SKM-1 treated with dmso at 0.1 percent for 144 hours (cell line): Measurements from ENCODE around the gene WDFY3.
A peak's percentile ranks its signal among the peaks of the same experiment; 100 is the strongest.

ENCODE experiments used
- DNase-seq: peaks from one replicate; lab custom pipeline; 2025; ENCODE audit not compliant: unreplicated experiment; lab: John Stamatoyannopoulos, UW

The WDFY3 gene

DNA sequence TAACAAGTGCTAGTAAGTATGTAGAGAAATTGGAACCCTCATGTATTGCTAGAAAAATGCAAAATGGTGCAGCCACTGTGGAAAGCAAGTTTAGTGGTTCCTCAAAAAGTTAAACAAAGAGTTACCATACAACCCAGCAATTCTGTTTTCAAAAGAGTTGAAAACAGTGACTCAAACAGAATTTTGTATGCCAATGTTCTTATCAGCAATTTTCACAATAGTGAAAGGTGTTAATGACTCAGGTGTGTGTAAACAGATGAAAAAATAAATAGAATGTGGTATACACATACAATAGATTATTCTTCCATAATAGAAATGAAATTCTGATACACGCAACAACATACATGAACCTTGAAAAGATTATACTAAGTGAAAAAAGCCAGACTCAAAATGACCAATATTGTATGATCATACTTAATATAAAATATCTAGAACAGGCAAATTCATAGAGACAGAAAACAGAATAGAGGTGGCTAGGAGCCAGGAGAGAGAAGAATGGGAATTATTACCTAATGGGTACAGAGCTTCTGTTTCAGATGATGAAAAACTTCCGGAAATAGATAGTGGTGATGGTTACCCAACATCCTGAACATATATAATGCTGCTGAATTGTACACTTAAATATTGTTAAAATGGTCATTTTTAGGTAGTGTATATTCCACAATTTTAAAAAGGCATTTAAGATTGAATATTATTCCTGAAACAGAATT, 51.6 kb downstream of the WDFY3 start:
- DNase-seq, result peak; percentile 73

DNA sequence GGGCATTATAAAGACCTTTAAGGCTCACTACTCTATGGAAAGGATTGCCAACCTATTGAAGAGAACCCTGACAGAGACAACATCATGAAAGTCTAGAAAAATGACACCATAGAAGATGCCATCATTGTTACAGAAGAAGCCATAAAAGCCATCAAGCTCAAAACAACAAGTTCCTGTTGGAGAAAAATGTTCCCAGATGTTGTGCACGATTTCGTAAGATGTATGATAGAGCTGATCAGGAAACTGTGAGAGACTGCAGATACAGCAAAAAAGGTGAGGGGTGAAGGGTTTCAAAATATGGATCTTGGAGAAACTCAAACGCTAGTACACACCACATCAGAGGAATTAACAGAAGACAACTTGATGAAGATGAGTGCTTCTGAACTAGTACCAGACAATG, 53.3 kb downstream of the WDFY3 start:
- DNase-seq, result no peak

DNA sequence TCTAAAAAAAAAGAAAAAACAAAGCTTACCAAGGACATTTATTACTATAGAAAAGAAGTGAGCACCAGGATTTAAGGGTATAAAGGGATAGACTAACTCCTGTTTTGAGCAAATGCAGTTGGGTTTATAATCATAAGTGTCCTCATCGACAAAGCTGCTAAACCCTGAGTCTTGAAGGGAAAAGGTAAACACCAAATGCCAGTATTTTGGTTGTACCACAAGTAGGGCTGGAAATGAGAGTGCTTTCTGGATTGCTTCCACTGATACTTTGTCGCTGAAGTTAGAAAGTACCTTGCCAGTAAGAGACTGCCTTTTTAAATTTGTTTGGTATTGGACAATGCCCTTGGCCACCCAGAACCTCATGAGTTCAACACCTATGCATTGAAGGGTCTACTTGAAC, 53.7 kb downstream of the WDFY3 start:
- no peak for DNase-seq

DNA sequence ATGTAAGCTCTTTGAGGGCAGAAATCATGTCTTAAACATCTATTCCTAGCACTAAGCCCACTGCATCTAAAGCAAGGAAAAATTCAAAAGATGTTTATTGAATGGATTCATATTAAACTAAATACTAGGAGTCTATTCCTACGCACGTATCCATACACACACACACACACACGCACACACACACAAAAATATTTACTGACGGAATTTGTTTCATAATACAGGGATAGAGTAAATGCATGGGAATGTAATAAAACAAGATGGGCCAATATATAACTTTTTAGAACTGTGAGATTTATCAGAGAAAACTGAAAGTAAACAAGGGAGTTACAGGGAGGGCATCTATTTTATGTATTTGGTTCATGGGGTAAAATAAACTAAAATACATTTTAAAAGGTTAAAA, 57.6 kb downstream of the WDFY3 start:
- DNase-seq, result no peak

DNA sequence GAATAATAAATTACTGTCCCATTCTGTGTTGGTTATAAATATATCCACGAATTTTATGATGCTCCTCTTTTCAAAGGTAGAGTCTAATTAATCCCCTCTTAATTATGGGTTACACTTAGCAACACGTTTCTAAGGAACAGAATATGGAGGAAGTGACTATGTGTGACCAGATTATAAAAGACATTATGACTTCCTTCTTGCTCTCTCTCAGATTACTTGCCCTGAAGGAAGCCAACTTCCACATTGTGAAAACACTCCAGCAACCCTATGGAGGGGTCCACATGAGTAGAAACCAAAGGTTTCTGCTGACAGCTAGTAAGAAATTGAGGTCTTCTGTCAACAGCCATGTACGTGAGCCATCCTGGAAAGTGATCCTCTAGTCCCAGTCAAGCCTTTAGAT, 59.3 kb downstream of the WDFY3 start:
- DNase-seq, result peak; percentile 75

DNA sequence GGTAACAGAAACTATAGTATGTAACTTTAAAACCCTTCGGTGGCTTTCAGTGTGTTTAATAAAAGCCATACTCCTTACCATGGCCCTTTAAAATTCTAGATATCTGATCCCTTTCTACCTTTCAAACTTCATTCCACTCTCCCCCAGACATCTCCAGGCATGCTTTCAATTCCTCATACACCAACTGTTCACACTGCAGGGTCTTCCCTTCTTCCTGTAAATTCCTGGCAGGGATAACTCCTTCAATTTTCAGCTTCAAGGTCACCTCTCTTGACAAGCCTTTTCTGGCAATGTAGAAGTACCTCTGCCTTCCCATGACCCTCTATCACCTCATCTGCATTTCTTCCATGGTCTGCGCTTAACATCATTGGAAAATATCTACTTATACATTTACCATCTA, 60.8 kb downstream of the WDFY3 start:
- no peak for DNase-seq

DNA sequence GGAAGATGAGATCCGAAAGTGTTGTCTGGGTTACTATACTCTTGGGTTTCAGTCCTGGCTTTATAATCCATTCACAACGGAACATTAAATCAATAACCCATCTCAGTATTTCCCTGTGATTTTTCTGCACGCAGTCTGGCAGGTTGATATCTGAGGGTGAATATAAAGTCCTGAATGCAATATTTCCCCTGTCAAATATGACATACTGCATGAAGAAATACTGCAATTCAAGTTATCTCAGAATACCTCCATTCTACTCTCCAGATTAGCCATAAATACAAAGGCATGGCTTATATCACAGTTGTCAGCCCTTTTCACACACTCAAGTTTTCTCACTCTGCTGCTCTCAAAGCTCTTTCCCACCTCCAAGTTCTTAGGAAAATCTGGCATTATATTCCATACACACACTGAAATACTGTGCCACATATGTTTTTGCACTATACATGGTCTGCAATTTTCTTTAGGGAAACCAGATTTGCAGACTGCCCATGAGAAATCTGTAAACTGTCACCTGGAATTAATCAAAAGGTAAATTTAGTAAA, 64.7 kb downstream of the WDFY3 start:
- no peak for DNase-seq

DNA sequence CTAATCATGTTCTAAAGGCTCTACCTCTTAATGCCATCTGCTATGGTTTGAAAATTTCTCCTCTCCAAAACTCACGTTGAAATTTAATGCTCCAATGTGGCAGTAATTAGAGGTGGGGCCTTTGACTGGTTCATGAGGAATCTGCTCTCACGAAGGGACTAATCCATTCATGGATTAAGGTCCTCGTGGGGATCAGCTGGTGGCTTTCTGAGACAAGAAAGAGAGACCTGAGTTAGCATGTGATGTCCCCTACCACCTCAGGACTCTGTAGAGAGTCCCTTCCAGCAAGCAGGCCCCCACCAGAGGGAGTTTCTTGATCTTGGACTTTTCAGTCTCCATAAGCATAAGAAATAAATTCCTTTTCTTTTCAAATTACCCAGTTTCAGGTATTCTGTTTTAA, 65.3 kb downstream of the WDFY3 start:
- no peak for DNase-seq

DNA sequence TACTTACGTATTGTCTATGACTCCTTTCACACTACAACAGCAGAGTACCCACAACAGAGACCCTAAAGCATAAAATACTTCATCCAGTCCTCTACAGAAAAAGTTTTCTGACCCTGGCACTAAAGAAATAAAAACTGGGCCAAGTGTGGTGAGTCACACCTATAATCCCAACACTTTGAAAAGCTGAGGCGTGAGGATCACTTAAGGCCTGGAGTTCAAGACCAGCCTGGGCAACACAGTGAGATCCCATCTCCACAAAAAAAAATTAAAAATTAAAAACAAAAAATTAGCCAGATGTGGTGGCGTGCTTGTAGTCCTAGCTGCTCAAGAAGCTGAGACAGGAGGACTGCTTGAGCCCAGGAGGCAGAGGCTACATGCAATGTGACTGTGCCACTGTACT, 66.9 kb downstream of the WDFY3 start:
- no peak for DNase-seq

DNA sequence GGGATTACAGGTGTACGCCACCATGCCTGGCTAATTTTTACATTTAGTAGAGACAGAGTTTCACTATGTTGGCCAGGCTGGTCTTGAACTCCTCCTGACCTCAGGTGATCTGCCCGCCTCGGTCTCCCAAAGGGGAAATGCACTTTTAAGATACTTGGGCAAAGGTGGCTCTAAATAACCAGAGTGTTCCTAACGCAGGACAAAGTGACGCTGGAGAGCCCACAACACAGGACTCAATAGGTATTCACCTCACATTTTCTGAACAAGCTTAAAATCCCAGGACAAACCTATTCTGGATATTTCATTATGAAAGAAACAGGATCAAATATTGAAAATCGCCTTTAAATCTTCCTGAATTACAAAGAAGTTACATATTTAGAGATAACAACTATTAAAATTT, 69.0 kb downstream of the WDFY3 start:
- DNase-seq, result no peak

DNA sequence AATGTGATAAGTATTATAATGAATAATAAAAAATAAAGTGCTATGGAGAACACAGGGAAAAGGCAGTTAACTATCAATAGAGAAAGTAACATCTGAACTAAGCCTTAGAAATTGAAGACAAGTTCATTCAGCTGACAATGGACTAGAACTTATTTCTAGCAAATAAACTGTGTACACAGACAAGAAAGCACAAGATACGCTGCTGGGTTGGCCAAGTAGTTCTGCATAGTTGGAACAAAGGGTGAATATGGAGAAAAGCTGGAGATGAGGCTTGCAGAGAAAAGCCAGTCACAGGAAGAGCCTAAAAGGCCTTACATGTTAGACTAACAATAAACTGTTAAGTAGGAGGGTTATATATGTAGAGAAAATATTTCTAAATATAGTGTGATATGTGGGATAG, 71.2 kb downstream of the WDFY3 start:
- DNase-seq, result no peak

DNA sequence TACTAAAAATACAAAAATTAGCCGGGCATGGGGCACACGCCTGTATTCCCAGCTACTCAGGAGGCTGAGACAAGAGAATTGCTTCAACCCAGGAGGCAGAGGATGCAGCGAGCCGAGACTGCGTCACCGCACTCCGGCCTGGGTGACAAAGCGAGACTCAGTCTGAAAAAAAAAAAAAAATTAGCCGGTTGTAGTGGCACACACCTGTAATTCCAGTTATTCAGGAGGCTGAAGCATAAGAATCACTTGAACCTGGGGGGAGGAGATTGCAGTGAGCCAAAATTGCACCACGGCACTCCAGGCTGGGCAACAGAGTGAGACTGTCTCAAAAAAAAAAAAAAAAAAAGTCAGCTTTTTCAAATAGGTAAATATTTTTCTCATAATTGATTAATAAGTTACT, 71.9 kb downstream of the WDFY3 start:
- no peak for DNase-seq

DNA sequence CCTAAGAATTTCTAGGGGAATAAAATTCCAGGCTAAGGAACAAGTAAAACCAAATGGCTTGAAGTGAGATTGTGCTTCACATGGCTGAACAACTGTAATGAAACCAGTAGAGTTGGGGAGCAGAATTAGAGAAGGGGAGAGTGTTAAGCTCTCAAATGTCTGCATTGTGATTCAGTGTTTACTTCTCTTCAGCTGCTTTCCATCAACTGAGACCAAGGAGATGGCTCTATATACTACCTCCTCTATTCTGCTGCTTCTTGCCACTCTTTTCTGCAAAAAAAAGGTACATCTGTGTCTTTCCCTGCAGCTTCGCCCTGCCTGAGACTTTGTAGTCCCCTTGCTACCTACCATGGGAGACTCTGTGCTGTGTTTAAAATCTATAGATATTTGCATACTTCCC, 73.5 kb downstream of the WDFY3 start:
- no peak for DNase-seq

DNA sequence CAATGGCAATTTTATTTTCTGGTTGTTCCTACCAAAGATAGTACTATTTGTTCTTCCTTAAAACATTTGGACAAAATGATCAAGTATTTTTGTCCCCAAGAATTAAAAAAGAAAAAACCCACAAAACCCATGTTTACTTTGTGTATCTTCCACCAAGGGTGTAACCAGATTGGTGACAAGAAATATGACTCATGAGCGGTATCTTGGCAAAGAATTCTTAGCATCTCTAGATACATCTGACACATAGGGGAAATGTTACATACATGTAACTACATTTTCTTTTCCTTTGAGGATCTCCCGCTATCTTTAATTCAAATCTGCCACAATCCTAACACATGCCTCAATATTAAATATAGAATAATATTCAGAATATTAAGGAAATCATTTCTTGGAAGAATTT, 78.7 kb downstream of the WDFY3 start:
- DNase-seq, result no peak

DNA sequence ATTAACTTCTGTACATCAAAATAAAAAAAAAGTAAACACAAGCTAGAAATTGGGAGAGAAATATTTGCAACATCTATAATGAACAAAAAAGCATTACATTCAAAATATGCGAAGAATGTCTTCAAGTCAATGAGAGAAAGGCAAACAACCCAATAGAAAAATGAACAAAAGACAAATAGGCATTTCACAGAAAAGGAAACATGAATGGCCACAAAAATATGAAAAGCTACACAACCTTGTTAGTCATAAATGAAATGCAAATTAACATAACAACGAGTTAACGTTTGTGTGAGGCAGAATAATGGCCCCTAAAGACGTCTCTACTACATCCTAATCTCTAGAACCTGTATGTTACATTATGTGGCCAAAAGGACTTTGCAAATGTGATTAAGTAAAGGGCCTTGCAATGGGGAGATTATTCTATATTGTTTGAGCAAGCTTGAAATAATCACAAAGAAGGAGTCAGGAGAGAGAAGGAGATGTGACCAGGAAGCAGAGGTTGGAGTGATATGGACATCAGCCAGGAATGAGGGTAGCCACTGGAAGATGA, 86.8 kb downstream of the WDFY3 start:
- DNase-seq, result no peak

DNA sequence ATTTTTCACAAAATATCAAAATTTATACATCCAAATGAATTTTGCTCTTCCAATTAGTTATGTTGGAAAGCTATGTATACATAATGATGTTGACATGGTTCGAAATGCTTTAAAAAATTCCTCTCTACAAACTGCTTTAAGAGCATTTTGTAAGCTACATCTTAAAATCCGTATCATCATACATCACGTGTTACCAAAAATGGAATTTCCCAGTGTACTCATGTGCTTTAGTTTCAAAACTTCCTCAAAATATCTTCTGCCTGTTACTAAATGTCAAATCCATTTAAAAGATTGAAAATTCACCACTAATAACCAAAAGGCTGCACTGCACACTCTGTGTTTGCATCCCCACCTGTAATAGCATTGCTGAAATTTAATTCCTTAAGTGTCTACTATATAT, 87.9 kb downstream of the WDFY3 start:
- no peak for DNase-seq

DNA sequence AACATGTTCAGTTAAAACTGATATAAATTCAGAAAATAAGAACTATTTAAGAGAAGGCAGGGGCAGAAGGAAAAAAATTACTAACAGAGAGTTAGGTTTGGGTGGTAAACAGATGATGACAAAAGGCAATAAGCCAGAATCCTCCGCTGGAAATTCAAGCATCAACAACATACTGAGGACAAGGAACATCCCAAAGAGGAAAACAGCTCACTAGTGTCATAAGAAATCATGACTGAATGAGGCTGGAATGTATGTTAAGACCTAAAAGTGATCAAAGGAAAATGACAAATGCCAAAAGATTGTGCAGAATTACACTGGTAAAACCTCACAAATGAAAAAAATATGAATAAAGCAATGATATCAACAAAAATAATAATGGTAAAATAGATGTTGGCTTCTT, 88.4 kb downstream of the WDFY3 start:
- DNase-seq, result no peak

DNA sequence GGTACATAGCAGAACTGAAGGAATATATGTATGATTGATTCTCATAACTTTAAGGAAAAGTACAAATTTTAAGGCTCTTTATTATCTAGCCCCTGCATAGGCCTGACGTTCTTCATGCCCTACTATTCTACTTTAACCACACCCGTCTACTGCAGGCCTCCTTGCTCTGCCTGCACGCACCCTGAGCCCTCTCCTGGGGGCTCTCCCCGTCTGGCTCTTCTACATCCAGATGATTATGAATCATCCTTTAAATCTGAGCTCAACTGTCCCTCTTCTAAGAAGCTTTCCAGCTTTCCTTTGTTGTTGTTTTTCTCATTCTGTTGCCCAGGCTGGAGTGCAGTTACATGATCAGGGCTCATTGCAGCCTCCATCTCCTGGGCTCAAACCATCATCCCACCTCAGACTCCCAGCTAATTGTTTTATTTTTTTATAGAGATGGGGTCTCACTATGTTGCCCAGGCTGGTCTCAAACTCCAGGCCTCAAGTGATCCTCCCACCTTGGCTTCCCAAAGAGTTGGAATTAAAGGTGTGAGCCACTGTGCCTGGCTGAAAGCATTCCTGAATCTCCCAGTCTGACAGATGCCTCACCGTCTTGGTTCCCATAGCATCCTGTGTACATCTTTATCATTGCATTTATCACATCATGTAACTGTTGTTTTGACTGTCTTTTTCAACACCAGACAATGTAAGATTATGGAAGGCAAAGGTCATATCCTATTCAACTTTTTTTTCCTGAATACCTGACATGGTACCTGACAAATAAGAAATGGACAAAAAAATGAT, 89.2 kb downstream of the WDFY3 start:
- DNase-seq, result no peak

DNA sequence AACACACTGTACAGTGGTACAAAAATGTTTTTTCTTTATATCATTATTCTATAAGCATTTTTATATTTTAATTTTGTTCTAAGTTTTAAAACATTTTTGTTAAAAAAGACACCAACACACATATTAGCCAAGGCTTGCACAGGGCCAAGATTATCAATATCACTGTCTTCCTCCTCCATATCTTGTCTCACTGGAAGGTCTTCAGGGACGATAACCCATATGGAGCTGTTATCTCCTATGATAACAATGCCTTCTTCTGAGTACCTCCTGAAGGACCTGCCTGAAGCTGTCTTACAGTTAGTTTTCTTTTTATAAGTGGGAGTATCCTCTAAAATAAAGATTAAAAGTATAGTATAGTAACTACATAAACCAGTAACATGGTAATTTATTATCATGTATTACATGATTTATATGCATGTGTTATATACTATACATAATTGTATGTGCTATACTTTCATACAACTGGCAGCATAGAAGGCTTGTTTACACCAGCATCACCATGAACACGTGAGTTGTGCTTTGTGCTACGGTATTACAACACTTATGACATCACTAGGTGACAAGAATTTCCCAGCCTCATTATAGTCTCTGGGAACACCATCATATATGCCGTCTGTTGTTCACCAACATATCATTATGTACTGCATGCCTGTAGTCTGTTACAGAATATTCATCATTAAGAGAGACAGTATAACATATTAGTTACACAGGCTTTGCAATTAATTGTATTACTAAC, 90.7 kb downstream of the WDFY3 start:
- no peak for DNase-seq

DNA sequence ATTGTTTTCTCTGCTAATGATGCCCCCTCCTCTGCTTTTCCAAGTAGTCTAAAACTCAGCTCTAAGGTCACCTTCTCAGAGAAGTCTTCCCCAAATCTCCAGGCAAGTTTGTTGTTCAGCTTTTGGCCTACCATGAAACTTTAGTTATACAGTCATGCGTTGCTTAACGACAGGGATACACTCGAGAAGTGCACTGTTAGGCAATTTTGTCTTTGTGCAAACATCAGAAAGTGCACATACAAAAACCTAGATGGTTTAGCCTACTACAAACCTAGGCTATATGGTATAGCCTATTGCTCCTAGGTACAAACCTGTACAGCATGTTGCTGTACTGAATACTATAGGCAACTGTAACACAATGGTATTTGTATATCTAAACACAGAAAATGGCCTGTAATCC, 91.9 kb downstream of the WDFY3 start:
- no peak for DNase-seq

DNA sequence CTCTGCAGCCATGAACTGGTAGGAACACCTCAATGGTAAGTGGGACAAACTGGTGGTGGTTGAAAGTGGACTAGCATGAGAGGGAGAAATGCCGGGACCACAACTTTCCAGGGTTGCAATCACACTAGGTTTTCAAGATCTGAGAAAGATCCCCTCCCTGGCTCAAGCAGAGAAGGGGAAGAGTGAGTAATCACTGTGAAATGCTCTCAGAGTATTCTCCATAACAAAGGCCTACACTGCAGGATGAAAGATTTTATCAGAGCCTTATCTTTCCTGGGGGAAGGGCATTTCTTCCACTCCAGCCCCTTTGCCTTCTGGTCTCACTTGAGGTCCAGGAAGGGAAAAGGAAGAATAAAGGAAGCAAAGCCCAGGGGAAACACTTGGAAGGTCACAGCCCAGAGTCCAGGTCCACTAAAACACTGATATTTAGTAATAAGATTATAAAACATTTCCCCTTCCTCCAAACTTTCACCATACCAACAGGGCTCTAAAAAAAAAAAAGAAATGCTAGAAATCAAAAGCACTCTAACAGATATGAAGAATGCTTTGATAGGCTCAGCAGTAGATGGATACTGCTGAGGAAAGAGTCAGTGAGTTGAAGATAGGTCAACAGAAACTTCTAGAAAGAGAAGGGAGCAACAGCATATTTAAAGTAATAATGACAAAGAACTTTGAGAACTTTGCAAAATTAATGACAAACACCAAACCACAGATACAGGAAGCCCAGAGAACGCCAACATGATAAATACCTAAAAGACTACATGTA, 95.9 kb downstream of the WDFY3 start:
- DNase-seq, result no peak
